ENCODE data around the gene PBRM1.

The PBRM1 gene

DNA sequence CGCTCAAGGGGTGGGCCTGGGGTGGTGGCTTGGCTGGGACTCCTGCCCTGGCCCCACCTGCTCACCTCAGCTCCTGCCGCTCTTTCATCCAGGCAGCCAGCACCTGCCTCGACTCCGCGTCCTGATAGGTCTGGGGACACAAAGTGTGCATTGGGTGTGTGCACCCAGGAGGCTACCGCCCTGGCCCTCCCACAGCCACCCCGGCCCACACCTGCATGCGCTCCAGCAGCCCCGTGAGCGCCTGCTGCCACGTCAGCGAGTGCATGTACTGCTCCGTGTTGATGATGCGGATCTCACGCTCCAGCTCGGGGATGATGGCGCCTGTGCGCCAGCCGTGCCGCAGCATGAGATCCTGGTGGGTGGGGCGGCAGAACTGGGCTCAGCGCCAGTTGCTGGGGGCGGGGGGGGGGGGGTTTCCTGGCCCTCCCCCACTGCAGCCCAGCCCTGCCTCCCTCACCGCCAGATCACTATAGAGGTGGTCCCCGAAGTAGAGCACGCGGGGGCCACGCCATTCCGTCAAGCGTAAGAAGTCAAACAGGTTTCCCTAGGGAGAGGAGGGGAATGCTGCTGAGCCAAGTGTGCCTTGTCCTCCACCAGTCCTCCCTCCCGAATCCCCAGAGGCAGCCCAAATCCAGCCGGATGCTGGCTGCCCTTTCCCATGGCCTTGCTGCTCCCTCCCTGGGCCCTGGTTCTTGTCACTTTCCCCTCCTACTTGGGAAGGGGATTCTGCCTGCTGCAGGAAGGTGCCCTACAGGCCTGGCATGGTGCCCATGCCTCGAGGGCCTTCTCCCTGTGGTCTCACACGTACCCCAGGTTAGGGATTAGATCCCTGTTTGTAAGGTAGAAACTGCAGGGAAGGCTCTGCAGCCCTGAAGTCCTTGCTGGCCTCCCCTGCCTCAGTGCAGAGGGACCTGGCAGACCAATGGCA, 160.7 kb downstream of the PBRM1 start:
- no peak for DNase-seq

DNA sequence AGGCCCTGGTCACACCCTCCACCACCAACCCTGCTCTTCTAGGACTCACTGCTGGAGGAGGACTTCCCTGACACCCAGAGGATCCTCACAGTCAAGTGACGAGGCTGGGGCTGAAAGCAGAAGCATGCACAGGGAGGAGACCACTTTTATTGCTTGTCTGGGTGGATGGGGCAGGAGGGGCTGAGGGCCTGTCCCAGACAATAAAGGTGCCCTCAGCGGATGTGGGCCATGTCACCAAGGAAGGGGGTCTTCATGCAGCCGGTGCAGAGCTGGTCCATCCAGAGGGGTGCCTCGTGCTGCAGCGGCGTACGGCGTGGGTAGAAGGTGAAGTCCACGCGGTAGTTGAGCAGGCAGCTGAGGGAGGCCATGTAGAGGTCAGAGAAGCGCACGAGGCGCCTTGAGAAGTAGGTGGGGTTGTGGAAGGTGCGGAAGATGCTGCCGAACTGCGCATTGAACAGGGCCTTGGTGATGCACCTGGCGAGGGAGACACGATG, 161.4 kb downstream of the PBRM1 start:
- DNase-seq: no peak

DNA sequence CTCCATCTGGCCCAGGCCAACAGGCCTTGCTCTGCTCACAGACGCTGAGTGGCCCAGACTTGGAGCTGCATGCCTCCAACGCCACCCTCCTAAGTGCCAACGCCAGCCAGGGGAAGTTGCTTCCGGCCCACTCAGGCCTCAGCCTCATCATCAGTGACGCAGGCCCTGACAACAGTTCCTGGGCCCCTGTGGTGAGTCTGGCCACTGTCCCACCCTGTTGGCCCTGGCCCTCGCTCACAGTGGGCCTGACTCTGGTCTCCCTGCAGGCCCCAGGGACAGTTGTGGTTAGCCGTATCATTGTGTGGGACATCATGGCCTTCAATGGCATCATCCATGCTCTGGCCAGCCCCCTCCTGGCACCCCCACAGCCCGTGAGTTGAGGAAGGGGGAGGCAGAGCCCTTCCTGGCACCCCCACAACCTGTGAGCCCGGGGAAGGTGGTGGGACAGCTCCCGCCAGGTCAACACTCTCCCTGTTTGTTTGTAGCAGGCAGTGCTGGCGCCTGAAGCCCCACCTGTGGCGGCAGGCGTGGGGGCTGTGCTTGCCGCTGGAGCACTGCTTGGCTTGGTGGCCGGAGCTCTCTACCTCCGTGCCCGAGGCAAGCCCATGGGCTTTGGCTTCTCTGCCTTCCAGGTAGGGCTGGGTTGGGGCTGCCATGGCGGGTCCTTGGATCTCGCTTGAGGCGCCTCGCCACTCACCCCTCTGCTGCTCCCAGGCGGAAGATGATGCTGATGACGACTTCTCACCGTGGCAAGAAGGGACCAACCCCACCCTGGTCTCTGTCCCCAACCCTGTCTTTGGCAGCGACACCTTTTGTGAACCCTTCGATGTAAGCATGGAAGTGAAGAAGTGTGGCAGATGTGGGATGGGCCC, 162.1 kb downstream of the PBRM1 start:
- DNase-seq: no peak

DNA sequence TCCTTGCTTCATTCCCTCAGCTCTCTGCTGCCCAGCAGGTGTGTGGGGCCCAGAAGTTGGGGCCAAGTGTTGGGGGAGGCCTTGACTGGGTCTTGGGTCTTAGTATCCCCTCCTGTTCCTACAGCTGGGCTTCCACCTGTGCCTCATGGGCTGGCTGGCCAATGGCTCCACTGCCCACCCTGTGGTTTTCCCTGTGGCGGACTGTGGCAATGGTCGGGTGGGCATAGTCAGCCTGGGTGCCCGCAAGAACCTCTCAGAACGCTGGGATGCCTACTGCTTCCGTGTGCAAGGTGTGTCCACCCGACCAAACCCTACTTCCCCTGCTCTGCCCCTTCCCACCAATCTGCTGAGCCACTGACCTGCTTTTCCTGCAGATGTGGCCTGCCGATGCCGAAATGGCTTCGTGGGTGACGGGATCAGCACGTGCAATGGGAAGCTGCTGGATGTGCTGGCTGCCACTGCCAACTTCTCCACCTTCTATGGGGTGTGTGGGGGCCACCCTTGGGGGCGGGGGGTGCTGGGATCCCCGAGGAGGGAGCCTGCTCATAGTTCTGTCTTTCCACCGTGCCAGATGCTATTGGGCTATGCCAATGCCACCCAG, 163.0 kb downstream of the PBRM1 start:
- DNase-seq: no peak

DNA sequence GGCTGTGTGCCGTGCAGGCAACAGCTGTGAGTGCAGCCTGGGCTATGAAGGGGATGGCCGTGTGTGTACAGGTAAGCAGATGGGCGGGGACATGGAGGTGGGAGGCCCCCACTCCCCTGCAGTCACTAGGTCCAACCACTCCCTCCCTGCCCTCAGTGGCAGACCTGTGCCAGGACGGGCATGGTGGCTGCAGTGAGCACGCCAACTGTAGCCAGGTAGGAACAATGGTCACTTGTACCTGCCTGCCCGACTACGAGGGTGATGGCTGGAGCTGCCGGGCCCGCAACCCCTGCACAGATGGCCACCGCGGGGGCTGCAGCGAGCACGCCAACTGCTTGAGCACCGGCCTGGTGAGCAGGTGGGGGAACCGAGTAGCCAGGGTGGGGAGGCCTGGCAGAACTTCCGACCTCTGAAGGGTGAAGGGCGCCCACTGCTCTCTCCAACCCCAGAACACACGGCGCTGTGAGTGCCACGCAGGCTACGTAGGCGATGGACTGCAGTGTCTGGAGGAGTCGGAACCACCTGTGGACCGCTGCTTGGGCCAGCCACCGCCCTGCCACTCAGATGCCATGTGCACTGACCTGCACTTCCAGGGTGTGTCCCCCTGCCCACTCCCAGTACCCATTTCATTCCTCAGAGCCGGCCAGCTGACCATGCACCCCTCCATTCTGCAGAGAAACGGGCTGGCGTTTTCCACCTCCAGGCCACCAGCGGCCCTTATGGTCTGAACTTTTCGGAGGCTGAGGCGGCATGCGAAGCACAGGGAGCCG, 163.6 kb downstream of the PBRM1 start:
- DNase-seq: no peak

DNA sequence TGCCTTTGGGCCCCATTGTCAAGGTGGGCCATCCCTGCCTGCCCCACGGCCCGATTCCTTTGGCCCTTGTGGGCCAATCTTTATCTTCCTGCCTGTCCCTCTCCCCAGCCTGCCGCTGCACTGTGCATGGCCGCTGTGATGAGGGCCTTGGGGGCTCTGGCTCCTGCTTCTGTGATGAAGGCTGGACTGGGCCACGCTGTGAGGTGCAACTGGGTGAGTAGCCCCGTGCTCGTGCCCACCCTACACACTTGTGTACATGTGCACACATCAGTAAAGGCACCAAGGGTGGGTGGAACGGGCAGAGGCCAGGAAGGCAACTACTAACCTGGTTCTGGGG, 164.3 kb downstream of the PBRM1 start:
- no peak for DNase-seq

DNA sequence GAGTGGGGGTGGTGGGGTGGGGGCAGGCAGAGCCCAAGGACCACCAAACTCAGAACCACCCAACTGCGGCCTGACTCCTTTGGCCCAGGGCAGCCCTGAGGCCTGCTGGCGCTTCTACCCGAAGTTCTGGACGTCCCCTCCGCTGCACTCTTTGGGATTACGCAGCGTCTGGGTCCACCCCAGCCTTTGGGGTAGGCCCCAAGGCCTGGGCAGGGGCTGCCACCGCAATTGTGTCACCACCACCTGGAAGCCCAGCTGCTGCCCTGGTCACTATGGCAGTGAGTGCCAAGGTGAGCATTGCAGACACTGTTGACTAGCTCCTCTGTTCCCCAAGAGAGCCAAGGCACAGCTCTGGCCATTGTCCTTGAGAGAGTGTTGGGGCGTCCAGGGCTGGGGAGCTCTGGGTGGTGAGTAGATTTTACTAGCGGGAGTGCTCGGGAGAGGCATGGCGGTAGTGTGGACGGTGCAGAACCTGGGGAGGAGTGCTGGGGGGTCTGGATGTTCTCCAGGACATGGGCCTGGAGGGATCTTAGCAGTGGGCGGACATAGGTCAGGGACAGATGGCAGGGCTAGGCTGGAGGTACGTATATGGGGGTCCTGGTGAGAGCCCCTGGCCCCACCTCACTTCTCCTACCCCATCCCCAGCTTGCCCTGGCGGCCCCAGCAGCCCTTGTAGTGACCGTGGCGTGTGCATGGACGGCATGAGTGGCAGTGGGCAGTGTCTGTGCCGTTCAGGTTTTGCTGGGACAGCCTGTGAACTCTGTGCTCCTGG, 164.8 kb downstream of the PBRM1 start:
- no peak for DNase-seq

DNA sequence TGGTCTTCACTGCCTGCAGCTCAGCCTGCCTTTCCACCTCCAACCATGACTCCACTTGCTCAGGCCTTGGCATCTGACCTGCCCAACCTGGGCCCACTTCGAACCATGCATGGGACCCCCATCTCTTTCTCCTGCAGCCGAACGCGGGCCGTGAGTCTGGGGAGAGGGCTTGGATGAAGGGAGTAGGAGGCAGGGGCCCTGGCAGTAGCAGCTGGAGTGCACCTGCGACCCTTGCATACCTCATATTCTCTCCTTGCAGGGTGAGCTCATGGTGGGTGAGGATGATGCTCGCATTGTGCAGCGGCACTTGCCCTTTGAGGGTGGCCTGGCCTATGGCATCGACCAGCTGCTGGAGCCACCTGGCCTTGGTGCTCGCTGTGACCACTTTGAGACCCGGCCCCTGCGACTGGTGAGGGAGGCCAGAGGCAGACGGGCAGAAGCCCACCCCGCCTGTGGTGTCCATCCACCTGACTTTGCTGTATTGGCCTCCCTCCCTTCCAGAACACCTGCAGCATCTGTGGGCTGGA, 165.5 kb downstream of the PBRM1 start:
- DNase-seq: no peak

DNA sequence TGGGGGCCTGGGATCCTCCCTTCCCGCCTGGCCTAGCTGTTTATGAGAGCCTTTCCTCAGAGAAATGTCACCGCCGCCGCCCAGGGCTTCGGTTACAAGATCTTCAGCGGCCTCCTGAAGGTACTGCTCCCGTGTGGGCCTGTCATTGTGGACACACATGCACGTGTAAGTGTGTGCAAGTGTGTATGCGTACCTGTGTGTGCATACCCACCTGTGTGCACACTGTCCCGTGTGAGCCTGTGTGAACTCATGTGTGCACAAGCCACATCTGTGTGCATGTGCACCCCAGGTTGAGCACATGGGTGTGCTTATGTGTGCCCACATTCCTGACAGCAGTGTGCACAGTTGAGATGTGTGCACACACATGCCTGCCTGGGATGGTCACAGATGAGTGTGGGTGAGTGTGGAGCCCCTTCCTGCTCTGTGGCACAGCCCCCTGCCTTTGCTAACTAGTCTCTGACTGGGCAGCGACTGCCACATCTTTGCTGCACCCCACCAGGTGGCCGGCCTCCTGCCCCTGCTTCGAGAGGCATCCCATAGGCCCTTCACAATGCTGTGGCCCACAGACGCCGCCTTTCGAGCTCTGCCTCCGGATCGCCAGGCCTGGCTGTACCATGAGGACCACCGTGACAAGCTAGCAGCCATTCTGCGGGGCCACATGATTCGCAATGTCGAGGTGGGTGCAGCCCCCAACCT, 166.1 kb downstream of the PBRM1 start:
- DNase-seq: no peak

DNA sequence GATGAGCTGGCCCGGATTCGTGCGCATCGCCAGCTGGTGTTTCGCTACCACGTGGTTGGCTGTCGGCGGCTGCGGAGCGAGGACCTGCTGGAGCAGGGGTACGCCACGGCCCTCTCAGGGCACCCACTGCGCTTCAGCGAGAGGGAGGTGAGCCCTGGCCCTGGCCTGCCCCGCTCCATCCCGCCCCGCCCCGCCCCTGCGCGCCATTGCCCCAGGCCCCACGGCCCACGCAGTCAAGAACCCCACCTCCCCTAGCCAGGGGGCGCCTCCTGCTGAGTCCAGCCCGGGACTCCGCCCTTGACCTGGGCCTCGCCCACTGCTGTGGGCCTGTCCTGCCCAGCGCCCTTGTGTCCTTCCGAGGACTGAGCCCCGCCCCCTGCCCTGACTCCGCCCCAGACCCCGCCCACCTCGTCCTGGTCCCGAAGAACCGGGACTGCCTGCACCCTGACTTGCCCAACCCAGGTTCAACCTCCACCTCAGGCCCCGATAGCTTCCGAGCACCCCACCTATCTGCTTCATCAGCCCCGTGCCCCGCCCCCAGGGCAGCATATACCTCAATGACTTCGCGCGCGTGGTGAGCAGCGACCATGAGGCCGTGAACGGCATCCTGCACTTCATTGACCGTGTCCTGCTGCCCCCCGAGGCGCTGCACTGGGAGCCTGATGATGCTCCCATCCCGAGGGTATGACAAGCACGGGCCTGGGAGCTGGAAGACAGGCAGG, 166.8 kb downstream of the PBRM1 start:
- no peak for DNase-seq

DNA sequence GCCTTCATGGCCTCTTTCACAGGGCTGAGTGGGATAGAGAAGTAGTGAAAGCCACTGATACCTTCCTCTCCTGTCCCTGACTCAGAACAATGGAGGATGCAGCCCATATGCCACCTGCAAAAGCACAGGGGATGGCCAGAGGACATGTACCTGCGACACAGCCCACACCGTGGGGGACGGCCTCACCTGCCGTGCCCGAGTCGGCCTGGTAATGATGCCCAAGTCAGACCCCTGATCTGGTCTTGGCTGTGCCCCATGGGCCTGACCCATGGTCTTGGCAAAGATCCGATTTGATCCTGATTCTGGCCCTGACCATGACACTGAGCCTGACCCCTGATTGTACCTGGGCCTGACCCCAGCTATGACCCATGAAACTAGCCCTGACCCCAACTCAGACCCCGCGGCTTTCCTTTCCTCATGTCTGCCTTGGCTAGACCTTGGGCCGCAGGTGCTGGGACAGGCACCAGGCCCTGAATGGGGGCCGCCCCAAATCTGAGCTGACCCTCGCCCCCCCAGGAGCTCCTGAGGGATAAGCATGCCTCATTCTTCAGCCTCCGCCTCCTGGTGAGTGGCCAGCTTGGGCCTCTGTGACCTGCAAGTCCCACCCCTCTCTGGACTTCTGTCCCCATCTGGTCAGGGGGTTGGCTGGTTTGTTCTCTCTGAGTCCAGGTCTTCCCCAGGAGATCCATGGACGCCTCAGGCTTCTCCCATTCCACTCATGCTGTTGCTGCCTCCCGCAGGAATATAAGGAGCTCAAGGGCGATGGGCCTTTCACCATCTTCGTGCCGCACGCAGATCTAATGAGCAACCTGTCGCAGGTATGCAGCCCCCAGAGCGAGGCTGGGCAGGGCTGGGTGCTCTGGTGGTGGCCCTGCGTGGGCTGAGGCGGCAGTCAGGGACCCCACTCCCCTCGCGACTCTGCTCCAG, 167.7 kb downstream of the PBRM1 start:
- DNase-seq: no peak

DNA sequence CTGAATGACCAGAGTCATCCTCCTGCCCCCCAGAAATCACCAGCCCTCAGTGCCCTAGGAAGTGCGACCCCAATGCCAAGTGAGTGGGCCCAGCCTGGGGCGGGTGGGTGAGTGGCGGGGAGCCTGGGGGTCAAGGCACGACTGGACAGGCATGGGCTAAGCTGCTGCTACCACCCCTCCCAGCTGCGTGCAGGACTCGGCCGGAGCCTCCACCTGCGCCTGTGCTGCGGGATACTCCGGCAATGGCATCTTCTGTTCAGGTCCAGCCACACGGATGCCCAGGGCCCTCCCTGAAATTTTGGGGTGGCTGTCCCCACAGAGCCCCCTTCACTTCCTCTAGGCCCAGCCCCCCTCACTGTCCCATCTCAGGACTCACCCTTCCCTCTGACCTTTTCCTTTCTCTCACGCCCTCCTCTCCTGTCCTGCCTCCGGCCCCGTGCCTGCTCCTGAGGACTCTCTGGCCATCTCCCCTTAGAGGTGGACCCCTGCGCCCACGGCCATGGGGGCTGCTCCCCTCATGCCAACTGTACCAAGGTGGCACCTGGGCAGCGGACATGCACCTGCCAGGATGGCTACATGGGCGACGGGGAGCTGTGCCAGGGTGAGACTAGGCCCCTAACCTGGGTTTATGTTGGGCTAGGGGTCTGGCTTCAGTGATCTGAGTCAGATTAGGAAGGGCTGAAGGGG, 169.1 kb downstream of the PBRM1 start:
- DNase-seq: no peak

DNA sequence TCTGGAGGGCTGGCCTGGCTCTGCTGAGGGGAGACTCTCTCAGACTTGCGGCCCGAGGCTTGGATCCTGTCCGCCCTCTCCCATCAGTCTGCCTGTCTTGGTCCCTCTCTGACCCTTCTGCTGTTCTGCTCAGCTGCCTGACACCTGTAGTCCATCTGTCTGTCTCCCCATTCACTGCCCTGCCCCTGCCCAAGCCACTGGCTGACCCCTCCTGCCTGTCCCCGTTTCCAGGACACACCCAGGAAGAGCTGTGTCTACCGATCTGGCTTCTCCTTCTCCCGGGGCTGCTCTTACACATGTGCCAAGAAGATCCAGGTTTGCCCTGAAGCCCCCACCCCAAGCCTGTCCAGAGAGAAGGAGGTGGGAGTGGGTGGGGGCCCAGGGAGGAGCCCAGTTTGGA, 170.5 kb downstream of the PBRM1 start:
- DNase-seq: no peak

DNA sequence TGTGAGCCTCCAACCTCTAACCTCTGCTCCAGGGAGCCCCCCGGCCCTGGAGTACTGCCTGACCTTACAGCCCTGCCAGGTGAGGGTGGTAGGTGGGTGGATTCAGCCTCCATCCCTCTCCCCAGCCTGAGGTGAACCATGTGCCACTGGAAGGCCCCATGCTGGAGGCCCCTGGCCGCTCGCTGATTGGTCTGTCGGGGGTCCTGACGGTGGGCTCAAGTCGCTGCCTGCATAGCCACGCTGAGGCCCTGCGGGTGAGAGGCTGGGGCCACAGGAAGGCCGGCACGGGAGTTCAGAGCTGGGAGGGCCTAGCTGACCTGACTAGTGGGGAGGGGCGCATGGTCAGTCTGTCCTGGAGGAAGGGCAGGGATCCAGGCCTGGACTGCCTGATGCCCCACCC, 171.1 kb downstream of the PBRM1 start:
- DNase-seq: no peak

DNA sequence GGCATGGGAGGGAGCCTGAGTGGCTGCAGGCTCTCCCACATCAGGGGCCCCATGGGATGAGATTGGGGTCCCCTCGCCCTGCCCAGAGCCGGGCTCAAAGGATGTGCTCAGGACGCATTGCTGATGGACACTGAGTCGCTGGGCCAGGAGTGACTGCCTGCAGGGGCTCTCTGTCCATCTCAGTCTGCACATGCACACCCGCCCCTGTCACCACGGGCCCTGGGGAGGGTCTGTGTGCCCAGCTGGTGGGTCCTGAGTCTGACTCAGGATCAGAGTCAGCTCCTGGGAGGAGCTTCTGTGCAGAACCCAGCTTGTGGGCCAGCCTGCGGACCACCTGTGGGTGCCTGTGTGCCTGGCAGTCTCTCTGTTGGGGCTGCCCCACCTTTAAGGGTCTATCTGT, 172.4 kb downstream of the PBRM1 start:
- no peak for DNase-seq

DNA sequence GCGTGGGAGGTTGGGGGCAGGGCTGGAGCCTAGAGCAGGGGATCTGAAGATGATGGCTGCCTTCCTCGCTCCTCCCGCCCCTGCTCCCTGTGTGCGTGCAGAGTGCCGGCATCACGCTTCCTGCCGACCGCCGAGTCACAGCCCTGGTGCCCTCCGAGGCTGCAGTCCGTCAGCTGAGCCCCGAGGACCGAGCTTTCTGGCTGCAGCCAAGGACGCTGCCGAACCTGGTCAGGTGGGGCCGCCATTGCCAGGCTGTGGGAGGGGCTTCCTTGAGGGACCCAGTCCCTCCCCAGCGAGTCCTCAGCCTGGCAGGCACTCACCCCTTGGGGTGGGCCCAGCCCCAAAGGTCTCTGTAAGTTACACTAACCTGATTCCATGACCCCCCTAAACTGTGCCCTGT, 173.0 kb downstream of the PBRM1 start:
- no peak for DNase-seq

DNA sequence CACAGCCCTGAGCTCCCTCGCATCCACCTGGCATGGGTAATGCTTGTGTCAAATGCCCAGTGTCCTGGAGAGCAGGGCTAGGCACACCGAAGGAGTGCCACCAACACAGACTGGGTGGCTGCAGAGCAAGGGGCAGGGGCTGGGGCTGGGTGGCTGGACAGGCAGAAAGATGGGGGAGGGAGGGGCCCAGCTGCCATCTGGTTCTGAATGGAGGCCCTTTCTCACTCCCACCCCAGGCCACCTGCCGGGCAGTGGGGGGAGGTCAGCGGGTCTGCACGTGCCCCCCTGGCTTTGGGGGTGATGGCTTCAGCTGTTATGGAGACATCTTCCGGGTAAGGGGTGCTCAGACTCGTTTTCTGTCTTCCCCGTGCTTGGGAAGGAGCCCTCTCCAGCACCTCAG, 173.6 kb downstream of the PBRM1 start:
- no peak for DNase-seq

DNA sequence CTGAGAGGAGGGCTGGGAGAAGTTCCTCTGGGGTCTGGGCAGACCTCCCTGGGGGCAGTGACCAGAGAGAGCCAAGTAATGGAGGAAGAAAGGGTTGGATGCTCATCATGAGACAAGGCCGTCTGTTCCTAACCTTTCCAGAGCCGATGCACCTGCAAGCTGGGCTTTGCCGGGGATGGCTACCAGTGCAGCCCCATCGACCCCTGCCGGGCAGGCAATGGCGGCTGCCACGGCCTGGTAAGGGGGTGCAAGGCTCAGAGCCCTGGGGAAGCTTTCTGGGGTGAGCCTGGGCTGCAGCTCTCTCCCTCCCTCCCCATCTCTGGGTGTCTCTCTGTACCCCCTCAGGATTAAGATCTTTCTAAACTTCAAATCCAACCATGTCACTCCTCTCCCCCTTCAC, 174.2 kb downstream of the PBRM1 start:
- DNase-seq: no peak

Data from stimulated activated CD4-positive, alpha-beta T cell treated with anti-CD3 and anti-CD28 coated beads, Interleukin-12 subunit alpha, Interleukin-12 subunit beta, amount 100 ng/mL, for 4 hours (primary cell).